Measurements from ENCODE around the gene SLC44A5. TPM values are rescaled to one million over a fixed set of nuclear protein-coding genes. Genes with fewer than 3 reads are reported as not detected.

Gene SLC44A5
- total RNA-seq, 4 donors from 2014 or later = 1.1 to 17.7 (median 5.8) TPM

DNA sequence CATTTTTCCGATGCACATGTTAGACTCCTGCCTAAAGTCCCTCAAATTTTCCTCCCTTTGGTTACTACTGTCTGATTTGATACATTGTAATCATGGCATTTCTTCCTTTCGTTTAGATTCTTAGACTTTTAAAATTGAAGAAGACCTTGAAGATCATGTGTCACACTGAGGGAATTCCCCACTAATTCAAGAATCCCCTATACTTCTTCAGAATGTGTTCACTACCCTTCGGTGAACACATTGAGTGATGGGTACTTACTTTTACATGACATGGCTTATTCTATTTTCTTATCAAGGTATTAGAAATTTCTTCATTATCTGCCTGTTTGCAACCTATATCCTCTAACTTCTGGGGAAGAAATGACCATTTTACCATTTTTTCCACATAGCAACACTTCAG is 390.8 kb downstream of the SLC44A5 start:
- Histone ChIP-seq H3K4me3 (no peak overlapping the region), H3K4me1 (no peaks in the 10 kb centered on the region), H3K27me3 (no peaks in the 10 kb centered on the region), H3K36me3 (no peaks in the 10 kb centered on the region), H3K9me3 (no peaks in the 10 kb centered on the region), H3K27ac (no peak overlapping the region)
- WGBS = 82% methylated on average over 3 of the region's 3 CpGs
- no peak for DNase-seq (ENCODE audit: low spot score in 2 of 2)
- TF ChIP-seq POLR2A (IDR thresholded peaks at IDR 0.05) = no peak
- no peak for TF ChIP-seq EP300 (IDR thresholded peaks at IDR 0.05)
- TF ChIP-seq, protein P1, sequence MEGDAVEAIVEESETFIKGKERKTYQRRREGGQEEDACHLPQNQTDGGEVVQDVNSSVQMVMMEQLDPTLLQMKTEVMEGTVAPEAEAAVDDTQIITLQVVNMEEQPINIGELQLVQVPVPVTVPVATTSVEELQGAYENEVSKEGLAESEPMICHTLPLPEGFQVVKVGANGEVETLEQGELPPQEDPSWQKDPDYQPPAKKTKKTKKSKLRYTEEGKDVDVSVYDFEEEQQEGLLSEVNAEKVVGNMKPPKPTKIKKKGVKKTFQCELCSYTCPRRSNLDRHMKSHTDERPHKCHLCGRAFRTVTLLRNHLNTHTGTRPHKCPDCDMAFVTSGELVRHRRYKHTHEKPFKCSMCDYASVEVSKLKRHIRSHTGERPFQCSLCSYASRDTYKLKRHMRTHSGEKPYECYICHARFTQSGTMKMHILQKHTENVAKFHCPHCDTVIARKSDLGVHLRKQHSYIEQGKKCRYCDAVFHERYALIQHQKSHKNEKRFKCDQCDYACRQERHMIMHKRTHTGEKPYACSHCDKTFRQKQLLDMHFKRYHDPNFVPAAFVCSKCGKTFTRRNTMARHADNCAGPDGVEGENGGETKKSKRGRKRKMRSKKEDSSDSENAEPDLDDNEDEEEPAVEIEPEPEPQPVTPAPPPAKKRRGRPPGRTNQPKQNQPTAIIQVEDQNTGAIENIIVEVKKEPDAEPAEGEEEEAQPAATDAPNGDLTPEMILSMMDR (IDR thresholded peaks at IDR 0.05) = no peak
- no peak for TF ChIP-seq POLR2AphosphoS5 (IDR thresholded peaks at IDR 0.05)

DNA sequence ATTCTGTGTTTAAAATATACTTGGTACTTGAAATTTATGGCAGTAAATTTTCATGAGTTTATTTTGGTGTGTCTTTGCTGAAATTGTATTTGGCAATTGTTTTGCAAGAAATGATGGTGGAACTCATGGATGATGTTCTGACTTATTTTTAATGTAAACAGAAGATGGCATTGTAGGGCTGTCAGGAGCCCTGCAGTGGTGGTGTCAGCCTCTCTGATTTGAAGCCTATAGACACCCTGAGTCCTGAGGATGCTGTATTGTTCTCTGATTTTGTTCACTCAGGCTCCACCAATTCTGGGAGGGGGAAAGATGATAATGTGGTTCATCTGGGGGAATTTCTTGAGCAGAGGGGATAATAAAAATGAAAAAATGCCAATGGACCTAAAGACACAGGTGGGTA is 396.9 kb downstream of the SLC44A5 start:
- Histone ChIP-seq H3K4me3 (no peak overlapping the region), H3K4me1 (no peaks in the 10 kb centered on the region), H3K36me3 (no peaks in the 10 kb centered on the region), H3K27me3 (no peaks in the 10 kb centered on the region), H3K27ac (no peak overlapping the region), H3K9me3 (no peaks in the 10 kb centered on the region)
- no peak for DNase-seq (ENCODE audit: low spot score in 2 of 2)
- no peak for TF ChIP-seq POLR2A (IDR thresholded peaks at IDR 0.05)
- TF ChIP-seq EP300 (IDR thresholded peaks at IDR 0.05) = no peak
- TF ChIP-seq, protein P1 (IDR thresholded peaks at IDR 0.05) = no peak
- no peak for TF ChIP-seq POLR2AphosphoS5 (IDR thresholded peaks at IDR 0.05)

DNA sequence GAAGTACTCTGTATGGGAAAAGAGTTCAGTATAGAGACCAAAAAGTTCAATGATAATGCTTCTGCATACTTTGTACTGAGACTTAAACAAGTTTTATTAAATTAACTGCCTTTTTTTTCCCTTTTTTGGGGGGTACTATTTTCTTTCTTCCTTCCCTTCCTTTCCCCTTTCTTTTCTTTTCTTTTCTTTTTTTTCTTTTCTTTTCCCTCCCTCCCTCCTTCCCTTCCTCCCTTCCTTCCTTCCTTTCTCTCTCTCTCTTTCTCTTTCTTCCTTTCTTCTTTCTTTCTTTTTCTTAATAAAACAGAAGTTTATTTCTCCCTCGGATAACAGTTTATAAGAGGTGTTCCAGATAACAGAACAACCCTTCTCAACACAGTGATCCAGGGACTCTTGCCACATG is 399.3 kb downstream of the SLC44A5 start:
- H3K27me3 ChIP-seq = no peaks in the 10 kb centered on the region
- H3K27ac ChIP-seq = no peak overlapping the region
- TF ChIP-seq, protein P1 (IDR thresholded peaks at IDR 0.05) = no peak
- TF ChIP-seq EP300 (IDR thresholded peaks at IDR 0.05) (no peak), POLR2AphosphoS5 (IDR thresholded peaks at IDR 0.05) (no peak), POLR2A (IDR thresholded peaks at IDR 0.05) (no peak)
- H3K9me3 ChIP-seq = no peaks in the 10 kb centered on the region
- H3K4me1 ChIP-seq = no peaks in the 10 kb centered on the region
- H3K4me3 ChIP-seq = no peak overlapping the region
- no peak for DNase-seq (ENCODE audit: low spot score in 2 of 2)
- no peaks in the 10 kb centered on the region for H3K36me3 ChIP-seq
- WGBS = 76% methylated on average over 1 of the region's 1 CpG

DNA sequence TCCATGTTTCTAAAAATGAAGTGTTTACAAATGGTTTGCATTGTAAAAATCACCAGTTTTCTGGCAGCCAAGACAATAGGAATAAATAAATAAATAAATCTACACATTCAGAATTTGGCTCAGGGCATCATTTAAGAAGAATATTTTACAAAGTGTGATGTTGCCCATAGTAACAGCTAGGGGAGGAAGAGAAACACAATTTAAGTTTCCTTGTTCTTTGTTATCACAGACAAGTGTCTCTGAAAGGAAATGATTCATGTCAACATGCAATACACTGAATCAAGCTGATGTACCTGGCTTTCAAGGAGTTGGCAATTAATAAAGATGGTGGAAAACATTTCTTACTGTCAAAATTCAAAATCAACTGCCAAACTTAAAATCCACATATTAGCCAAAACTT is 402.1 kb downstream of the SLC44A5 start:
- H3K27ac ChIP-seq = no peak overlapping the region
- DNase-seq (ENCODE audit: low spot score in 2 of 2) = no peak
- no peak overlapping the region for H3K4me3 ChIP-seq
- H3K27me3 ChIP-seq = no peaks in the 10 kb centered on the region
- H3K4me1 ChIP-seq = no peaks in the 10 kb centered on the region
- no peaks in the 10 kb centered on the region for H3K36me3 ChIP-seq
- H3K9me3 ChIP-seq = no peaks in the 10 kb centered on the region
- TF ChIP-seq, protein P1 (IDR thresholded peaks at IDR 0.05) = no peak
- TF ChIP-seq EP300 (IDR thresholded peaks at IDR 0.05) = no peak
- no peak for TF ChIP-seq POLR2A (IDR thresholded peaks at IDR 0.05)
- no peak for TF ChIP-seq POLR2AphosphoS5 (IDR thresholded peaks at IDR 0.05)

DNA sequence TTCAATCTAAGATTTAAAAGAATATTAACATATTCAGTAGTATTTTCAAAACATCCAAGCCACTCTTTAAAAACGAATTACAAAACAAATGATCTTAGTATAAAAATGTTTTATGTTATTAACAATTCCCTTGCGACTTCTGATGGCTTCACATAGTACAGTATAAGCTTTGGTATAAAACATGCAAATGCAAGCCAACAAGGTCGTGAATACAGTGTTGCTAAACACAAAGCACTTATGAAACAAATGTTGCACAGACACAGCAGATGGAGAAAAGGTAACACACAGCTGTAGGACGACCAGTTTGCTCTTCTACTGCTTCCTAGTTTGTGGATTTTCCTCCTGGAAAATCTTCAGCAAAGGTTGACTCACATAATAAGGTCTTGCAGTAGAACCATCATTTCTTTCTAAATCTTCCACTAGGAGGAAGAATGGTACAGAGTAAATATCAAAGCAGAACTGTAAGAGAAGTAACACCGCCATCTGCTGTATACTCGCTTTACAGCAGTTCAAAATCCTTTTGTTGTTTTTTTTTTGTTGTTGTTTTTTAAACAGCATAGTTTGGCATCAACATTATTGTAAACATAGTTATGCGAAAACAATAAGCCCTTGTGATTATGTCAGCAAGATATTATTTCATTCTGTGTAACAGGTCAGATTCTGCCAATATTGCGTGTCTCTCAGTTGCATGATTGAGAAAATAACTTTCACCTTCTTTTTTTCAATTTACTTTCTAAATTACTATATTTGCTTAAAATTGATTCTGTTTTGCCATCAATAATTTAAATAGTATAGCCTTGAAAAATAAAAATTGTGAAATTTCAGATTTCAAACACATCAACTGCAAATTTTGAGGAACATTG is 407.3 kb downstream of the SLC44A5 start:
- H3K36me3 ChIP-seq = no peaks in the 10 kb centered on the region
- no peak overlapping the region for H3K4me3 ChIP-seq
- no peaks in the 10 kb centered on the region for H3K9me3 ChIP-seq
- TF ChIP-seq, protein P1 (IDR thresholded peaks at IDR 0.05) = peak; percentile 20 to 58
- TF ChIP-seq EP300 (IDR thresholded peaks at IDR 0.05) (no peak), POLR2AphosphoS5 (IDR thresholded peaks at IDR 0.05) (no peak), POLR2A (IDR thresholded peaks at IDR 0.05) (no peak)
- no peak overlapping the region for H3K27ac ChIP-seq
- H3K4me1 ChIP-seq = no peaks in the 10 kb centered on the region
- DNase-seq (ENCODE audit: low spot score in 2 of 2) = no peak
- no peaks in the 10 kb centered on the region for H3K27me3 ChIP-seq
- 29% methylated on average over 8 of the region's 8 CpGs for WGBS

Measured in suprapubic skin (tissue), 4 donors.